HepG2 (cell line): Measurements from ENCODE around the gene MYH9. TPM values are rescaled to one million over a fixed set of nuclear protein-coding genes. Genes with fewer than 3 reads are reported as not detected.

Source experiments
- ASH2L ChIP-seq: fragments of 300-600, 200-600 bp; sonication (generic); IDR thresholded peaks from 2 replicates; pipeline ENCODE4 v1.7.0; 2017; ENCODE audit warnings: low read depth, mild to moderate bottlenecking, moderate library complexity, mixed read lengths, low read length; ENCODE audit not compliant: insufficient read length
- ERF ChIP-seq: IDR thresholded peaks from 2 replicates; pipeline ENCODE4 v1.6.1; 2018; ENCODE audit warnings: missing biosample characterization, missing genetic modification reagents
- FOXK2 ChIP-seq: fragments of 450-650 bp; IDR thresholded peaks from 2 replicates; pipeline ENCODE4 v1.6.1; 2016
- HMG20A ChIP-seq: IDR thresholded peaks from 2 replicates; pipeline ENCODE4 v1.6.1; 2016; ENCODE audit warnings: borderline replicate concordance
- HOXD1 ChIP-seq: sonication (generic); formaldehyde crosslinking; IDR thresholded peaks from 2 replicates; pipeline ENCODE4 v1.5.0; 2020; ENCODE audit warnings: missing genetic modification reagents
- ISL2 ChIP-seq: sonication (generic); formaldehyde crosslinking; IDR thresholded peaks from 2 replicates; pipeline ENCODE4 v1.5.0; 2020; ENCODE audit warnings: missing genetic modification reagents
- MAFK ChIP-seq, 2 experiments: IDR thresholded peaks in 1 of 2; conservative IDR thresholded peaks in 1 of 2; 2 replicates each; pipeline ENCODE4 v1.6.1; 2011; ENCODE audit warnings: improper control_type of control experiment in 2 of 2, low read length in 2 of 2
- SMYD3 ChIP-seq: sonication (generic); formaldehyde crosslinking; IDR thresholded peaks from 2 replicates; pipeline ENCODE4 v1.8.1; 2023; ENCODE audit warnings: mild to moderate bottlenecking, missing genetic modification reagents
- SOX6 ChIP-seq, 2 experiments: fragments of 450-650 bp in 1 of 2; sonication (generic) in 1 of 2; formaldehyde crosslinking in 1 of 2; IDR thresholded peaks; 2 replicates each; pipeline versions ENCODE4 v1.4.0 to v1.6.1; 2017 to 2020; ENCODE audit warnings: antibody characterized with exemption in 1 of 2, mild to moderate bottlenecking in 1 of 2, missing genetic modification reagents in 1 of 2
- TBX2 ChIP-seq: sonication (generic); formaldehyde crosslinking; IDR thresholded peaks from 2 replicates; pipeline ENCODE4 v1.5.0; 2020; ENCODE audit warnings: missing genetic modification reagents, mild to moderate bottlenecking, borderline replicate concordance
- ZBTB38 ChIP-seq: sonication (generic); formaldehyde crosslinking; IDR thresholded peaks from 2 replicates; pipeline ENCODE4 v1.5.1; 2020; ENCODE audit warnings: mild to moderate bottlenecking, missing genetic modification reagents
- ZNF143 ChIP-seq: sonication (generic); formaldehyde crosslinking; IDR thresholded peaks from 2 replicates; pipeline ENCODE4 v1.4.0; 2020; ENCODE audit warnings: missing genetic modification reagents
- polyA plus RNA-seq, 8 experiments: library from polyadenylated mRNA; depleted of rRNA in 3 of 8; stranded (reverse) in 7 of 8; unstranded in 1 of 8; fragments of >200 nt; fragmentation: Illumina TruSeq in 4 of 8; extraction: Trizol in 4 of 8; gene quantifications; 2 replicates each; pipeline versions ENCODE4 v1.2.1 to v1.2.3, GENCODE V29; 2011 to 2016; ENCODE audit warnings: low read depth in 4 of 8, missing spikeins in 1 of 8, mixed read lengths in 1 of 8; ENCODE audit not compliant: insufficient read depth in 1 of 8
- total RNA-seq, 5 experiments: library from RNA; depleted of rRNA; stranded (reverse); fragments of >200 nt; fragmentation: Illumina TruSeq; extraction: Trizol; gene quantifications; 2 replicates each; pipeline ENCODE4 v1.2.3, GENCODE V29; 2016; ENCODE audit warnings: low read depth in 1 of 5
- TF ChIP-seq, protein P1 (sequence below): sonication (generic); formaldehyde crosslinking; IDR thresholded peaks from 2 replicates; pipeline ENCODE4 v1.4.0; 2020; ENCODE audit warnings: mild to moderate bottlenecking, missing genetic modification reagents, borderline replicate concordance
- TF ChIP-seq, protein P2 (sequence below): fragments of 450-650 bp; IDR thresholded peaks from 2 replicates; pipeline ENCODE4 v1.6.1; 2016
- TF ChIP-seq, protein P3 (sequence below), 2 experiments: sonication (generic) in 1 of 2; formaldehyde crosslinking in 1 of 2; IDR thresholded peaks; 2 replicates each; pipeline versions ENCODE4 v1.5.1 to v1.6.1; 2011 to 2020; ENCODE audit warnings: borderline replicate concordance in 1 of 2, low read depth in 1 of 2, low read length in 1 of 2, mild to moderate bottlenecking in 1 of 2, missing genetic modification reagents in 1 of 2, moderate library complexity in 1 of 2
- TF ChIP-seq, protein P4 (sequence below): sonication (generic); formaldehyde crosslinking; IDR thresholded peaks from 2 replicates; pipeline ENCODE4 v1.8.1; 2023; ENCODE audit warnings: mild to moderate bottlenecking, inconsistent platforms, moderate library complexity, missing genetic modification reagents, borderline replicate concordance

Gene MYH9
- total and polyA plus RNA-seq, 2 of the 13 experiments (the other 11 are each of a cell fraction or from before 2014, with no cell fraction given): 50.7 to 98.5 TPM

DNA sequence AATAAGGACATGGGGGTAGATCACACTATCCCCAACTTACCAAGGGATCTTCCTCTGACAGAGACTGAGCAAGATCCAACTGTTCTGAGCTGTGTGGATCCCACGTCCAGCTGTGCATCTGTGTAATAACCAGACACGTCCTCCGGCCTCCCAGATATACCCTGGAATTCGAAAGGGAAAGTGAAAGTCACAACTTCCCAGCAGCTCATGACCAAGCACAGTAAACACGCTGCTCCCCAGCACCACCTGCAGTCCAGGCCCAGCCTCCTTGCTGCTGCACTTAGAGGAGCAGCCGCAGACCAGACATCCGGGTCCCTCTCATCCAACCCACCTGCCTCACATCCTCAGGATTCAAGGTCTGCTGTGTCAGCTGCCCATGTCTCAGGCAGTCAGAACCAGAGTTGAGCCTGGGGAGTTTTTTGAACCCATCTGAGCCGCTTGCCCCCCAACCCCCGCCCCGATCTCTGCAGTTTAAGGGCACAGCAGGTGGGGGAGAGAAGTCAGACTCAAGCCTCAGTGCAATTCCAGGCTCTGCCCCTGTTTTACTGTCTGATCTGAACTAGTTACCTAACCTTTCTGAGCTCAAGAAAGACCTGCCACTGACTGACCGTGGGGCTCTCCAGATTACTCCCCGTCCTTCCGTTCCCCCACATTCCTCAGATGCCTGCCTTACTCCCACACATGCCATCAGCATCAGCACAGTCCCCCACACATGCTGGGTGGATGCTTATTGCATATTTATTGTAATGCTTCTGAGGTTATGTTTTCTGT lies 148.2 kb downstream of the MYH9 start, which contains the start of gene APOL2 (continued):
- TF ChIP-seq, protein P1, sequence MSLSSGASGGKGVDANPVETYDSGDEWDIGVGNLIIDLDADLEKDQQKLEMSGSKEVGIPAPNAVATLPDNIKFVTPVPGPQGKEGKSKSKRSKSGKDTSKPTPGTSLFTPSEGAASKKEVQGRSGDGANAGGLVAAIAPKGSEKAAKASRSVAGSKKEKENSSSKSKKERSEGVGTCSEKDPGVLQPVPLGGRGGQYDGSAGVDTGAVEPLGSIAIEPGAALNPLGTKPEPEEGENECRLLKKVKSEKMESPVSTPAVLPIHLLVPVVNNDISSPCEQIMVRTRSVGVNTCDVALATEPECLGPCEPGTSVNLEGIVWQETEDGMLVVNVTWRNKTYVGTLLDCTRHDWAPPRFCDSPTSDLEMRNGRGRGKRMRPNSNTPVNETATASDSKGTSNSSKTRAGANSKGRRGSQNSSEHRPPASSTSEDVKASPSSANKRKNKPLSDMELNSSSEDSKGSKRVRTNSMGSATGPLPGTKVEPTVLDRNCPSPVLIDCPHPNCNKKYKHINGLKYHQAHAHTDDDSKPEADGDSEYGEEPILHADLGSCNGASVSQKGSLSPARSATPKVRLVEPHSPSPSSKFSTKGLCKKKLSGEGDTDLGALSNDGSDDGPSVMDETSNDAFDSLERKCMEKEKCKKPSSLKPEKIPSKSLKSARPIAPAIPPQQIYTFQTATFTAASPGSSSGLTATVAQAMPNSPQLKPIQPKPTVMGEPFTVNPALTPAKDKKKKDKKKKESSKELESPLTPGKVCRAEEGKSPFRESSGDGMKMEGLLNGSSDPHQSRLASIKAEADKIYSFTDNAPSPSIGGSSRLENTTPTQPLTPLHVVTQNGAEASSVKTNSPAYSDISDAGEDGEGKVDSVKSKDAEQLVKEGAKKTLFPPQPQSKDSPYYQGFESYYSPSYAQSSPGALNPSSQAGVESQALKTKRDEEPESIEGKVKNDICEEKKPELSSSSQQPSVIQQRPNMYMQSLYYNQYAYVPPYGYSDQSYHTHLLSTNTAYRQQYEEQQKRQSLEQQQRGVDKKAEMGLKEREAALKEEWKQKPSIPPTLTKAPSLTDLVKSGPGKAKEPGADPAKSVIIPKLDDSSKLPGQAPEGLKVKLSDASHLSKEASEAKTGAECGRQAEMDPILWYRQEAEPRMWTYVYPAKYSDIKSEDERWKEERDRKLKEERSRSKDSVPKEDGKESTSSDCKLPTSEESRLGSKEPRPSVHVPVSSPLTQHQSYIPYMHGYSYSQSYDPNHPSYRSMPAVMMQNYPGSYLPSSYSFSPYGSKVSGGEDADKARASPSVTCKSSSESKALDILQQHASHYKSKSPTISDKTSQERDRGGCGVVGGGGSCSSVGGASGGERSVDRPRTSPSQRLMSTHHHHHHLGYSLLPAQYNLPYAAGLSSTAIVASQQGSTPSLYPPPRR: 0 out of 2 replicates have a peak, but pooled peaks have one; percentile 23
- TF ChIP-seq, protein P2, sequence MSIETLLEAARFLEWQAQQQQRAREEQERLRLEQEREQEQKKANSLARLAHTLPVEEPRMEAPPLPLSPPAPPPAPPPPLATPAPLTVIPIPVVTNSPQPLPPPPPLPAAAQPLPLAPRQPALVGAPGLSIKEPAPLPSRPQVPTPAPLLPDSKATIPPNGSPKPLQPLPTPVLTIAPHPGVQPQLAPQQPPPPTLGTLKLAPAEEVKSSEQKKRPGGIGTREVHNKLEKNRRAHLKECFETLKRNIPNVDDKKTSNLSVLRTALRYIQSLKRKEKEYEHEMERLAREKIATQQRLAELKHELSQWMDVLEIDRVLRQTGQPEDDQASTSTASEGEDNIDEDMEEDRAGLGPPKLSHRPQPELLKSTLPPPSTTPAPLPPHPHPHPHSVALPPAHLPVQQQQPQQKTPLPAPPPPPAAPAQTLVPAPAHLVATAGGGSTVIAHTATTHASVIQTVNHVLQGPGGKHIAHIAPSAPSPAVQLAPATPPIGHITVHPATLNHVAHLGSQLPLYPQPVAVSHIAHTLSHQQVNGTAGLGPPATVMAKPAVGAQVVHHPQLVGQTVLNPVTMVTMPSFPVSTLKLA: peak; percentile 85
- peak; percentile 30; the same call in 1 of the 2 replicates for TF ChIP-seq ISL2 (CRISPR knock-in tag)
- peak; percentile 99 for TF ChIP-seq FOXK2
- TF ChIP-seq, protein P3, sequence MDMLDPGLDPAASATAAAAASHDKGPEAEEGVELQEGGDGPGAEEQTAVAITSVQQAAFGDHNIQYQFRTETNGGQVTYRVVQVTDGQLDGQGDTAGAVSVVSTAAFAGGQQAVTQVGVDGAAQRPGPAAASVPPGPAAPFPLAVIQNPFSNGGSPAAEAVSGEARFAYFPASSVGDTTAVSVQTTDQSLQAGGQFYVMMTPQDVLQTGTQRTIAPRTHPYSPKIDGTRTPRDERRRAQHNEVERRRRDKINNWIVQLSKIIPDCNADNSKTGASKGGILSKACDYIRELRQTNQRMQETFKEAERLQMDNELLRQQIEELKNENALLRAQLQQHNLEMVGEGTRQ (IDR thresholded peaks at IDR 0.05; ENCODE audit: low read depth, low read length): 0 out of 2 replicates have a peak, but pooled peaks have one; percentile 7
- TF ChIP-seq, protein P3 (CRISPR knock-in tag; IDR thresholded peaks at IDR 0.05; ENCODE audit: borderline replicate concordance): no peak
- TF ChIP-seq ZNF143: peak; percentile 83
- TF ChIP-seq MAFK (conservative IDR thresholded peaks at IDR 0.05 in 1 of 2, IDR thresholded peaks at IDR 0.05 in 1 of 2; ENCODE audit: low read length in 2 of 2): peak; percentile 39 to 60; a peak in 3 of 4 replicates
- TF ChIP-seq SMYD3 (CRISPR knock-in tag): 0 out of 2 replicates have a peak, but pooled peaks have one; percentile 49
- no peak for TF ChIP-seq SOX6 (IDR thresholded peaks at IDR 0.05)
- TF ChIP-seq SOX6 (CRISPR knock-in tag; IDR thresholded peaks at IDR 0.05): peak; percentile 50; the same call in 1 of the 2 replicates
- peak; percentile 60; the same call in 1 of the 2 replicates for TF ChIP-seq ZBTB38
- TF ChIP-seq HMG20A (CRISPR knock-in tag): peak; percentile 50; the same call in 1 of the 2 replicates
- TF ChIP-seq ASH2L: peak; percentile 38
- 0 out of 2 replicates have a peak, but pooled peaks have one; percentile 47 for TF ChIP-seq ERF
- 0 out of 2 replicates have a peak, but pooled peaks have one; percentile 32 for TF ChIP-seq TBX2 (CRISPR knock-in tag)
- TF ChIP-seq HOXD1 (CRISPR knock-in tag): 0 out of 2 replicates have a peak, but pooled peaks have one; percentile 36
- TF ChIP-seq, protein P4, sequence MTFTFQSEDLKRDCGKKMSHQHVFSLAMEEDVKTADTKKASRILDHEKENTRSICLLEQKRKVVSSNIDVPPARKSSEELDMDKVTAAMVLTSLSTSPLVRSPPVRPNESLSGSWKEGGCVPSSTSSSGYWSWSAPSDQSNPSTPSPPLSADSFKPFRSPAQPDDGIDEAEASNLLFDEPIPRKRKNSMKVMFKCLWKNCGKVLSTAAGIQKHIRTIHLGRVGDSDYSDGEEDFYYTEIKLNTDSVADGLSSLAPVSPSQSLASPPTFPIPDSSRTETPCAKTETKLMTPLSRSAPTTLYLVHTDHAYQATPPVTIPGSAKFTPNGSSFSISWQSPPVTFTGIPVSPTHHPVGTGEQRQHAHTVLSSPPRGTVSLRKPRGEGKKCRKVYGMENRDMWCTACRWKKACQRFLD (CRISPR knock-in tag): peak; percentile 73; the same call in 1 of the 2 replicates
